Mesothelial cell of epicardium (in vitro differentiated cells): ENCODE data around the gene NMU. TPM values are rescaled to one million over a fixed set of nuclear protein-coding genes. Genes with fewer than 3 reads are reported as not detected.

ENCODE experiments used
- DNase-seq, 2 experiments: peaks; one replicate each; pipeline ENCODE4 v3.0.0; 2021; ENCODE audit warnings: low spot score in 2 of 2; ENCODE audit not compliant: unreplicated experiment in 2 of 2
- H3K27ac Mint-ChIP-seq: 2 replicates; pipeline ENCODE4 v1.8.0; 2021; ENCODE audit warnings: mixed read lengths
- H3K27me3 Mint-ChIP-seq: 2 replicates; pipeline ENCODE4 v1.8.0; 2021; ENCODE audit warnings: low read depth, mixed read lengths
- H3K36me3 Mint-ChIP-seq: 2 replicates; pipeline ENCODE4 v1.8.0; 2021; ENCODE audit warnings: mixed read lengths
- H3K4me1 Mint-ChIP-seq: 2 replicates; pipeline ENCODE4 v1.8.0; 2021; ENCODE audit warnings: mixed read lengths
- H3K4me3 Mint-ChIP-seq: 2 replicates; pipeline ENCODE4 v1.8.0; 2021; ENCODE audit warnings: mild to moderate bottlenecking, moderate library complexity, mixed read lengths
- H3K9me3 Mint-ChIP-seq: 2 replicates; pipeline ENCODE4 v1.8.0; 2021; ENCODE audit warnings: mixed read lengths
- total RNA-seq: library from RNA; stranded (reverse); gene quantifications from 3 replicates; pipeline ENCODE4 v1.2.1, GENCODE V29; 2021
- TF ChIP-seq, protein P1 (sequence below): fragments of 200-600 bp; sonication (generic); IDR thresholded peaks from one replicate; pipeline ENCODE4 v1.5.0; 2021; ENCODE audit warnings: antibody characterized with exemption; ENCODE audit not compliant: unreplicated experiment

Gene NMU
- total RNA-seq, 1 donor from 2014 or later = 2.2 TPM

DNA sequence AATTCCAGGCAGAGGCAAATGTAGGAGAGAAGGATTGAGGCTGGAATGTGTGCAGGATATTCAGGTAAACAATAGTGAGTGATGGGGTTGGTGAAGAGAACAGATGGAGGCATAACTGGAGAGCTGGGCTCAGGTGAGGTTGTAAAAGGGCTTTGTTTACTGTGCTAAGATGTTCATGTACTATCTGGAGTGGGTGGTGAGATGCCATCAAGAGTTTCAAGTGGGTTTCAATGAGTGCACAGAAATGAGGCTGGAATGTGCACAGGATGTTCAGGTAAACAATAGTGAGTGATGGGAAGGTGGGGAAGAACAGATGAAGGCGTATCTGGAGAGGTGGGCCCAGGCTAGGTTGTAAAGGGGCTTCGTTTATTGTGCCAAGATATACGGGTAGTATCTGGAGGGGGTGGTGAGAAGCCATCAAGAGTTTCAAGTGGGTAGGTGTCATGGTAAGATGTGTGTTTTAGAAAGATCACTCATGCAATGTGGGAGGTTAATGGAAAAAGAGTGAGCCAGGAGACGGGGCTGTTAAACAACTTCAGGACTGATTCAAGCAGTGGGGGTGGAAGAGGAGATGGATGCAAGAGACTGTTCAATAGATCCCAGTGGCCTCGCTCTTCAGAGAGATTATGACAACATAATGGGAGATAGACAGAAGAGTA lies 25.4 kb upstream of the NMU start:
- TF ChIP-seq, protein P1, sequence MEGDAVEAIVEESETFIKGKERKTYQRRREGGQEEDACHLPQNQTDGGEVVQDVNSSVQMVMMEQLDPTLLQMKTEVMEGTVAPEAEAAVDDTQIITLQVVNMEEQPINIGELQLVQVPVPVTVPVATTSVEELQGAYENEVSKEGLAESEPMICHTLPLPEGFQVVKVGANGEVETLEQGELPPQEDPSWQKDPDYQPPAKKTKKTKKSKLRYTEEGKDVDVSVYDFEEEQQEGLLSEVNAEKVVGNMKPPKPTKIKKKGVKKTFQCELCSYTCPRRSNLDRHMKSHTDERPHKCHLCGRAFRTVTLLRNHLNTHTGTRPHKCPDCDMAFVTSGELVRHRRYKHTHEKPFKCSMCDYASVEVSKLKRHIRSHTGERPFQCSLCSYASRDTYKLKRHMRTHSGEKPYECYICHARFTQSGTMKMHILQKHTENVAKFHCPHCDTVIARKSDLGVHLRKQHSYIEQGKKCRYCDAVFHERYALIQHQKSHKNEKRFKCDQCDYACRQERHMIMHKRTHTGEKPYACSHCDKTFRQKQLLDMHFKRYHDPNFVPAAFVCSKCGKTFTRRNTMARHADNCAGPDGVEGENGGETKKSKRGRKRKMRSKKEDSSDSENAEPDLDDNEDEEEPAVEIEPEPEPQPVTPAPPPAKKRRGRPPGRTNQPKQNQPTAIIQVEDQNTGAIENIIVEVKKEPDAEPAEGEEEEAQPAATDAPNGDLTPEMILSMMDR = no peak
- no peak overlapping the region for H3K27ac Mint-ChIP-seq
- H3K9me3 Mint-ChIP-seq = no peaks in the 10 kb centered on the region
- no peak for DNase-seq
- peaks cover 9% of the 10 kb centered on the region for H3K27me3 Mint-ChIP-seq
- H3K36me3 Mint-ChIP-seq = no peaks in the 10 kb centered on the region
- H3K4me1 Mint-ChIP-seq = no peaks in the 10 kb centered on the region
- H3K4me3 Mint-ChIP-seq = no peak overlapping the region

DNA sequence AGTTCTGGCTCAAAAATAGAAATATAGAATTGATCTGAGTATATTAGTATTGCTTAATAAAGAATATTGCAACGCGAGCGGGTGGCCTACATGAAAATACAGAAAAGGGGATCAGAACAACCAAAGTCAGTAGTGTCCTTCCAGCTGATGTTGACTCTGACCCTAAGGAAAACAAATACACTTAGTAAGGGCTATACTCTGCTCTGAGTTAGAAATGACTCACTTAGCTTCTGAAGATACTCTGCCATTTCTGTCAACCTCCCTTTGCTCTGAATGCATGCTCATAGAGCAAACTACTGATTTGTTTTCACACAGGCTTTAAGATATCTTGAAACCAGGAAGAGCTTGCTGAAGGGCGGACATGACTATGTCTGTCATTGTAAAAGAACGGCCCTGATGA lies 22.6 kb upstream of the NMU start:
- H3K27me3 Mint-ChIP-seq = peaks cover 3% of the 10 kb centered on the region
- no peaks in the 10 kb centered on the region for H3K36me3 Mint-ChIP-seq
- no peaks in the 10 kb centered on the region for H3K4me1 Mint-ChIP-seq
- no peak for DNase-seq
- TF ChIP-seq, protein P1 = no peak
- H3K27ac Mint-ChIP-seq = no peak overlapping the region
- H3K4me3 Mint-ChIP-seq = no peak overlapping the region
- no peaks in the 10 kb centered on the region for H3K9me3 Mint-ChIP-seq

DNA sequence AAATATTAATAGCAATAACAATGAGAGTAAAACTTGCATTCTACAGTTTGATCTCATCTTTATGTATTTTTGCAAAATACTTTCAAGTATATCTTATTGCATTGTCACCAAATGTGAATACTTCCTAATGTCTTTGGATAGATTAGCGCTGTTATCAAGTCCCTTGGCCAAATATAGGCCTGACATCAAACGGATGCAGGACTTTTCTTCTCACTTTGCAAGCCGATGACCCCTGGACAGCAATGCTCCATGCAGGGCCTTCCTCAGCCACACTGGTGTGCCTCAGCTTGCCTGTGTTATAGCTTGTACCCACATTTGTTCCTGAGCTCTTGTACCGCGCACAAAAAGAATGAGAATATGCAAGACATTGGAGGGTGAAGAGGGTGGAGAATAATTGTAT lies 18.0 kb upstream of the NMU start:
- H3K27me3 Mint-ChIP-seq = no peaks in the 10 kb centered on the region
- no peak overlapping the region for H3K27ac Mint-ChIP-seq
- H3K4me1 Mint-ChIP-seq = no peaks in the 10 kb centered on the region
- H3K36me3 Mint-ChIP-seq = no peaks in the 10 kb centered on the region
- peaks cover 5% of the 10 kb centered on the region for H3K9me3 Mint-ChIP-seq
- no peak for DNase-seq
- no peak overlapping the region for H3K4me3 Mint-ChIP-seq
- TF ChIP-seq, protein P1 = no peak

DNA sequence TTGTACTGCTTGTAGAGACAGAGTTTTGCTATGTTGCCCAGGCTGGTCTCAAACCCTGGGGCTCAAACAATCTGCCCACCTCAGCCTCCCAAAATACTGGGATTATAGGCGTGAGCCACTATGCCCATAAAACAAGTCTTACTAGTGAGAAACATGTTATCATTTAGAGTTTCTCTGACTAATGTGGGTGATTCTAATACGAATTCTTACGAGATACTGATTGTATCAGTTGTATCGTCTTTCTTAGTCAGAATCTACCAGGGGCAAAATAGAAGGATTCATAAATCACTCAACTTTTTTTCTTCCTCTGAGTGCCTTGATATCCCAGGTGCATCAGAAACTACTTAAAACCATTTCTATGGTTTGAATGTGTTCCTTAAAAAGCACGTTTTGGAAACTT lies 14.4 kb upstream of the NMU start:
- peaks cover 5% of the 10 kb centered on the region for H3K9me3 Mint-ChIP-seq
- DNase-seq = no peak
- H3K27ac Mint-ChIP-seq = no peak overlapping the region
- H3K4me3 Mint-ChIP-seq = no peak overlapping the region
- TF ChIP-seq, protein P1 = no peak
- no peaks in the 10 kb centered on the region for H3K4me1 Mint-ChIP-seq
- H3K27me3 Mint-ChIP-seq = no peaks in the 10 kb centered on the region
- no peaks in the 10 kb centered on the region for H3K36me3 Mint-ChIP-seq

DNA sequence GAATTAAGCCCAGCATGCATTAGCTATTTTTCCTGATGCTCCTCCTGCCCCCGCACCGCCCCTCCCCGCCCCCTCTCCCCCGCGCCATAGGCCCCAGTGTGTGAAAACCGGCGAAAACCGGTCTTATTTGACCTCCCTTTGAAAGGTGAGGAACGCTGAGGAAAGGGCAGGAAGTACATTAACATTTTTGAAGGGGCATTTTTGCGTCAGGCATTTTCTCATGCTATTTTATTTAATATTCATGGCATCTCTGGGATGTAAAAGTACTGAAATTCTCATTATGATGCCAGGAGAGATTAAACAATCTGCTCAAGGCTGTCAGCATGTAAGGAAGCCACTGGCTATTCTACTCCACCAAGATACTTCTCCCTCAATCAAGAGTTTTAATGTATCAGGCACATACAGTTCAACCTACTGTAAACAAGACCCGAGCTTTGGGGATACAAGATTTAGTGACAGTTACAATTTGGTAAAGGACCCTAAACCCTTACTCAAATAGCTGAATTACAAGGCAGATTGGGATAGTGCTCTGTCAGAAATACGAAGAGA lies 1.2 kb upstream of the NMU start:
- Mint-ChIP-seq H3K4me1 (peaks cover 24% of the 10 kb centered on the region), H3K27me3 (peaks cover 40% of the 10 kb centered on the region), H3K4me3 (no peak overlapping the region), H3K9me3 (no peaks in the 10 kb centered on the region), H3K36me3 (no peaks in the 10 kb centered on the region), H3K27ac (no peak overlapping the region)
- TF ChIP-seq, protein P1 = no peak
- no peak for DNase-seq
